Stimulated activated CD4-positive, alpha-beta T cell treated with anti-CD3 and anti-CD28 coated beads, Interleukin-4, amount 100 ng/mL, for 24 hours (primary cell): ENCODE measurements around the gene TBX21.

Experiments used
- DNase-seq: peaks from one replicate; pipeline ENCODE4 v3.0.0-alpha.2; 2020

TBX21 gene

GRCh38 chr17:47776330-47777197, 43.5 kb downstream of the TBX21 start:
- peak; percentile 54 for DNase-seq

DNA sequence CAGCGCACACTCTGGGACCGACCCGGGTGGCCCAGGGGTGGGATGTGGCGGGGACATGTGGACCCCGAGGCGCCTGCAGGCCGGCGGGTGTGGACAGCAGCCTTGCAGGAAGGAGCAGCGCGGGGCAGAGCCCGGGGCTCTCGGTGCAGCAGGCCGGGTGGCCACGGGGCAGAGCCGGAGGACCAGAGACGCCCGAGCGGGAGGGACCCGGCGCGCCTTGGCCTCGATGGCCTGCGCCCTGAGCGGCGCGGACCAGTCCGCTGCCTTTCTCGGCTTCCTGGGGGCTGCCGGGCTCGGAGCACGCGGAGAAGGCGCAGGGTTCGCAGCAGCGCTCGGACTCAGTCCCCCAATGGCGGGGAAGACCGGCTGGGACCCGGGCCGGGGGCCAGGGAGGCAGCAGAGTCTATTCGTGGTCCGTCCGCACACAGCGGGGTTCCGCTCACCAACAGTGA, 45.2 kb downstream of the TBX21 start:
- no peak for DNase-seq

- DNase-seq = no peak
Measured at GRCh38 chr17:47781397-47781796, 48.4 kb downstream of the TBX21 start.

DNA sequence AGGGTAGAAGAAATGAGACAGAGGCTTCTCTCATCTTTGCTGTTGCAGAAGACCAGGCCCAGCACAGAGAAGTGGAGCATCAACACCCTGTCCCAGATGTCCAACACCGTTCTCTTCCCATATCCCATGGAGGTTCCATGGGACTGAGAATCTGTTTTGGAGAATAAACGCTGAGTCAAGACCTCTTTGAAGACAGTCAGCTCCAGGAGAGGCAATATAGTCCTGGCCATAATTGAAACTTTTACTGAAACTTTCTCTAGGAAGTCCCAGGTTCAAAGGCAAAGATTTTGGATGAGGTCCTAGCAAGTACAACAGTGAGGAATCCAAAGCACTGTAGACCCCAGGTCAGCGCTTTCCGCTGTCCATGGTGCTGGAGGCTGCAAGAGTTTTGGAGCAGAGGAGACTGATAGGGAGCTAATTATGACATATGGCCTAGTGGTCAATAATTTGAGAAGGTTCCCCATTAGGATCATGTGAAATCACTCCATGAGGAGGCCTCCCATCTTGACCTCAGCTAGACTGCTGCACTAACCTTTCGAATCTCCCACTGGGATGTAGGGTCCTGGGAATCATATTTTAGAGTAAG, 52.6 kb downstream of the TBX21 start:
- DNase-seq = no peak

DNA sequence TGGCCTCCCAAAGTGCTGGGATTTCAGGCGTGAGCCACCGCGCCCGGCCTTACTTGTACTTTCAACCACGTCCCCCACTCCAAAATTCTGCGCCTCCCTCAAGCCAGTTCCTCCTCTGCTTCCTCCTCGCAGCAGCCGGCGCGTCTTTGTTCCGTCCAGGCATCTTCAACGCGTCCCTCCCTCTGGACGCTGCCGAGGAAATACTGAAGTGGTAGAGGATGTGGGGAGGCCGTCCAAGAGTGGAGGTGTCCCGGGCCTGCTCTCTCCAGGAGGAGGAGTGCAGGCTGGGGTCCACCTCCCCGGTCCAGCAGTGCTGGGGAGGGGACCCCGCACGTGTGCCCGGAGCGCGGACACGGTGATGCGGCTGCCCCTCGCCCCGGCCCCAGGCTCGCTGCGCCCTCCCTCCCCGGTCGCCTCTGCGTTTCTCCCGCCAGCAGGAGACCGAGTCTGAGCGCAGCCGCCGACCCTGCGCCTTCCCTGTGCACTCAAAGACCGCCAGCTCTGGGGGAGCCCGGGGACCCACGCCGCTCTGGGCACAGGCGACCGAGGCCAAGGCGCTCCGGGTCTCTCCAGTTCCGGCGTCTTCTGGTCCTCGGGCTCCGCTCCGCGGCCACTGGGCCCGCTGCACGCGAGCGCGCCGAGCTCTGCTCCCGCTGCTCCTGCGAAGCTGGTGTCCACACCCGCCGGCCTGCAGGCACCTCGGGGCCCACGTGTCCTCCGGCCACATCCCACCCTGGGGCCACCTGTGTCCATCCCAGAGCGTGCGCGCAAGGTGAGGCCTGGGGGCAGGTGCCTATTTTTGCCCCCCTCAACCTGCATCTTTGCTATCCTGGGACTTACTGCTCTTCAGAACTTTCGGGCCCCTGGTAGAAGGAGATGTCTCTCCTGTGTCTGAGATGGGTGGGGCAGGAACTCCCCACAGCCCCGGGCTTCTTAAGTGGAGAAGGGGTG, 56.9 kb downstream of the TBX21 start:
- peak; percentile 54 for DNase-seq

- no peak for DNase-seq
Measured at GRCh38 chr17:47791025-47791424, 58.0 kb downstream of the TBX21 start.

- DNase-seq = no peak
Measured at GRCh38 chr17:47792457-47792856, 59.4 kb downstream of the TBX21 start.

DNA sequence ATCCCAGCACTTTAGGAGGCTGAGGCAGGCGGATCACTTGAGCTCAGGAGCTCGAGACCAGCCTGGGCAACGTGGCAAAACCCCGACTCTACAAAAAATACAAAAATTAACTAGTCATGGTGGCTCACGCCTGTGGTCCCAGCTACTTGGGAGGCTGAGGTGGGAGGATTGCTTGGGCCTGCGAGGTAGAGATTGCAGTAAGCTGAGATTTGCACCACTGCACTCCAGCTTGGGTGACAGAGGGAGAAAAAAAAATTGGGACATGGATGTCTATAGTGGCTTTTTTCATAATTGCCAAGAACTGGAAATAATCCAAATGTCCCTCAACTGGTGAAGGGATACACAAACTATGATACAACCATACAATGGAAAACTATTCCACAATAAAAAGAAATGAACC, 59.9 kb downstream of the TBX21 start:
- DNase-seq = no peak
